Activated CD8-positive, alpha-beta T cell treated with anti-CD3 and anti-CD28 coated beads for 36 hours (primary cell): ENCODE data around the gene PSMD4. TPM values are rescaled to one million over a fixed set of nuclear protein-coding genes. Genes with fewer than 3 reads are reported as not detected.

ENCODE experiments used
- ATAC-seq: fragments of 200-7000 bp; cut with Tn5 transposase; one replicate; pipeline ENCODE4 v1.10.0; 2021; ENCODE audit warnings: mild to moderate bottlenecking, moderate library complexity
- CTCF ChIA-PET: fragments of 350-600 bp; sonication (Branson Sonifier 250); formaldehyde crosslinking; loops from one replicate; lab custom pipeline; 2021; ENCODE audit warnings: antibody characterized with exemption; lab: Charles Lee
- POLR2A ChIA-PET: fragments of 350-600 bp; sonication (Branson Sonifier 250); formaldehyde crosslinking; loops from one replicate; lab custom pipeline; 2021; ENCODE audit warnings: antibody characterized with exemption; lab: Charles Lee
- DNase-seq: peaks from one replicate; pipeline ENCODE4 v3.0.0-alpha.2; 2020
- H3K27ac Mint-ChIP-seq: one replicate; pipeline ENCODE4 v1.8.0; 2021; ENCODE audit warnings: mild to moderate bottlenecking, mixed read lengths
- H3K27me3 Mint-ChIP-seq: one replicate; pipeline ENCODE4 v1.8.0; 2021; ENCODE audit warnings: mixed read lengths
- H3K36me3 Mint-ChIP-seq: one replicate; pipeline ENCODE4 v1.8.0; 2021; ENCODE audit warnings: low read depth, mixed read lengths
- H3K4me1 Mint-ChIP-seq: one replicate; pipeline ENCODE4 v1.8.0; 2021; ENCODE audit warnings: low read depth, mixed read lengths
- H3K4me3 Mint-ChIP-seq: one replicate; pipeline ENCODE4 v1.8.0; 2021; ENCODE audit warnings: mild to moderate bottlenecking, moderate library complexity, mixed read lengths
- H3K9me3 Mint-ChIP-seq: one replicate; pipeline ENCODE4 v1.8.0; 2021; ENCODE audit warnings: mixed read lengths
- CTCF ChIP-seq: fragments of 200-600 bp; IDR thresholded peaks from one replicate; pipeline ENCODE4 v1.8.0; 2022; ENCODE audit warnings: antibody characterized with exemption, mild to moderate bottlenecking
- intact Hi-C: fragments of 100-400 bp; cut with micrococcal nuclease; formaldehyde crosslinking; loops from one replicate; pipeline ENCODE4 v1.10.0; 2022
- total RNA-seq, 2 experiments: library from RNA; stranded (reverse); gene quantifications; one replicate each; pipeline ENCODE4 v1.2.3, GENCODE V29; 2021

Gene PSMD4
- total RNA-seq, 2 experiments from 2014 or later = 203 to 214 TPM

GRCh38 chr1:151288502-151288901, 34.0 kb downstream of the PSMD4 start:
- DNase-seq (no peak), ATAC-seq (no peak)
- Mint-ChIP-seq H3K4me3 (no peak overlapping the region), H3K4me1 (peaks cover 13% of the 10 kb centered on the region), H3K9me3 (no peaks in the 10 kb centered on the region), H3K36me3 (peaks cover 38% of the 10 kb centered on the region), H3K27me3 (no peaks in the 10 kb centered on the region), H3K27ac (peak overlapping the region; percentile 4)
- ChIA-PET CTCF (interaction anchor here (1.5 kb wide), 1 partner anchor 52 kb away, joined by 3 read pairs; no protein-coding TSS in a partner anchor), POLR2A (interaction anchor here (0.6 to 1.0 kb wide), 3 partner anchors 12 to 89 kb away, joined by 3 to 5 read pairs (median 4); no protein-coding TSS in a partner anchor)
- TF ChIP-seq CTCF = no peak
- intact Hi-C loops = loop anchor here (10.0 kb wide), 1 partner anchor 116 kb away; no protein-coding TSS in a partner anchor

- intact Hi-C loops = loop anchor here (10.0 kb wide), 1 partner anchor 115 kb away; no protein-coding TSS in a partner anchor
- ATAC-seq = no peak
- no peak for DNase-seq
- Mint-ChIP-seq H3K36me3 (peaks cover 39% of the 10 kb centered on the region), H3K27ac (peak overlapping the region; percentile 19), H3K4me1 (peaks cover 5% of the 10 kb centered on the region), H3K4me3 (no peak overlapping the region), H3K27me3 (no peaks in the 10 kb centered on the region), H3K9me3 (no peaks in the 10 kb centered on the region)
- POLR2A ChIA-PET = interaction anchor here (0.6 to 1.4 kb wide), 5 partner anchors 8 to 21 kb away, joined by 3 to 5 read pairs (median 3); no protein-coding TSS in a partner anchor
- CTCF ChIA-PET = interaction anchor here (1.5 kb wide), 1 partner anchor 51 kb away, joined by 3 read pairs; no protein-coding TSS in a partner anchor
- no peak for TF ChIP-seq CTCF
Measured at GRCh38 chr1:151289080-151289935, 34.8 kb downstream of the PSMD4 start.

- POLR2A ChIA-PET = interaction anchor here (1.0 to 1.4 kb wide), 3 partner anchors 9 to 60 kb away, joined by 3 to 4 read pairs (median 3); no protein-coding TSS in a partner anchor
- Mint-ChIP-seq H3K4me1 (peaks cover 2% of the 10 kb centered on the region), H3K9me3 (no peaks in the 10 kb centered on the region), H3K4me3 (no peak overlapping the region), H3K27me3 (no peaks in the 10 kb centered on the region), H3K36me3 (peaks cover 37% of the 10 kb centered on the region), H3K27ac (peak overlapping the region; percentile 55)
- intact Hi-C loops = loop anchor here (10.0 kb wide), 1 partner anchor 115 kb away; no protein-coding TSS in a partner anchor
- ATAC-seq (no peak), DNase-seq (no peak)
- CTCF ChIA-PET = interaction anchor here (1.5 kb wide), 1 partner anchor 51 kb away, joined by 3 read pairs; no protein-coding TSS in a partner anchor
- no peak for TF ChIP-seq CTCF
Measured at GRCh38 chr1:151289991-151290708, 35.6 kb downstream of the PSMD4 start.

- Mint-ChIP-seq H3K9me3 (no peaks in the 10 kb centered on the region), H3K27me3 (no peaks in the 10 kb centered on the region), H3K36me3 (peaks cover 34% of the 10 kb centered on the region), H3K27ac (no peak overlapping the region), H3K4me3 (no peak overlapping the region), H3K4me1 (peaks cover 2% of the 10 kb centered on the region)
- CTCF ChIA-PET = no interaction called here
- POLR2A ChIA-PET = interaction anchor here (0.7 to 1.0 kb wide), 2 partner anchors 36 to 60 kb away, joined by 3 read pairs; partner anchors contain the start of gene PSMD4
- TF ChIP-seq CTCF = no peak
- intact Hi-C loops = no loop called here
- ATAC-seq (no peak), DNase-seq (no peak)
Measured at GRCh38 chr1:151290709-151291303, 36.3 kb downstream of the PSMD4 start.
